ENCODE data around the gene PPP1CC. TPM values are rescaled to one million over a fixed set of nuclear protein-coding genes. Genes with fewer than 3 reads are reported as not detected.
A peak's percentile ranks its signal among the peaks of the same experiment; 100 is the strongest.
"Not testable (repeated sequence)": the region's sequence is repeated elsewhere in the genome, so short reads cannot be mapped to it uniquely, and the experiment has no call there.

PPP1CC gene
- total RNA-seq, 8 experiments from 2014 or later: 57.5 to 156 (median 102) TPM

- 0 to 100% (median 83%) methylated on average over 1 to 3 of the region's 3 CpGs for WGBS, 10 experiments
- Histone ChIP-seq H3K27ac (no peak overlapping the region), H3K4me1 (replicated peaks in 1 of 2) (peaks cover 0 to 2% of the 10 kb centered on the region in 2 donors), H3K4me3 (no peak overlapping the region)
- ATAC-seq (replicated peaks in 6 of 8): no peak
- in situ Hi-C loops (cut with MboI; ENCODE audit: low pct_unique_long_range_greater_than_20kb in 2 of 9, low sequenced_read_pairs in 9 of 9, unreplicated experiment in 9 of 9): no loop called here
These were observed 10.1 kb downstream of the PPP1CC start for GRCh38 chr12:110732572-110732971.

DNA sequence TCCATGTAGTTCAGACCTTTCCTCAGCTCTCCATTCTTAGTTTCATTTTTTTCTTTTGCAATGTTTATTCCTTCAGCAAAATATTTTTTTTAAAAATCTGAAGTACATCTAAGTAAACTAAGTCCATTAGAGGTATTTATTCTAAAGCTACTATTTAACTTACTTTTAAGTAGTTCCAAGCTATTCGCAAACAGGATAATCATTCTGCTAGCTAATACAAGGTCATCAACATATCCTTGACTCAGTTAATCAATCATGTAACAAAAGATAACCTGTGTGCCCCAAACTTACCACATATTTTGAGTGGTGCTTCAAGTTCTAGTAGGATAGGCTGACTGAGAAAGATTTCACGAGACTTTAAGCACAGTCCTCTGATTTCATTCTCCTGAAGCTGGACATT lies 11.2 kb downstream of the PPP1CC start:
- Histone ChIP-seq H3K4me1 (replicated peaks in 1 of 2) (peaks cover 0 to 2% of the 10 kb centered on the region in 2 donors), H3K4me3 (no peak overlapping the region), H3K27ac (no peak overlapping the region)
- WGBS, 10 experiments: 63 to 100% (median 97%) methylated on average over 1 to 2 of the region's 2 CpGs
- no peak for ATAC-seq (replicated peaks in 6 of 8)
- in situ Hi-C loops (cut with MboI; ENCODE audit: low pct_unique_long_range_greater_than_20kb in 2 of 9, low sequenced_read_pairs in 9 of 9, unreplicated experiment in 9 of 9): no loop called here

- in situ Hi-C loops (cut with MboI; ENCODE audit: low pct_unique_long_range_greater_than_20kb in 2 of 9, low sequenced_read_pairs in 9 of 9, unreplicated experiment in 9 of 9): no loop called here
- Histone ChIP-seq H3K4me3 (no peak overlapping the region), H3K27ac (no peak overlapping the region), H3K4me1 (replicated peaks in 1 of 2) (peaks cover 0 to 2% of the 10 kb centered on the region in 2 donors)
- WGBS, 10 experiments: 89 to 100% (median 100%) methylated on average over 1 of the region's 1 CpG; no CpG with 5 or more reads in 5 of the 10 experiments
- ATAC-seq (replicated peaks in 6 of 8): no peak
These were observed 14.1 kb downstream of the PPP1CC start for GRCh38 chr12:110728628-110729027.

- no peak overlapping the region for H3K27ac ChIP-seq
- ATAC-seq (replicated peaks in 6 of 8): no peak
- H3K4me1 ChIP-seq (replicated peaks in 1 of 2): no peaks in the 10 kb centered on the region
- H3K4me3 ChIP-seq: no peak overlapping the region
- in situ Hi-C loops (cut with MboI; ENCODE audit: low pct_unique_long_range_greater_than_20kb in 2 of 9, low sequenced_read_pairs in 9 of 9, unreplicated experiment in 9 of 9): no loop called here
- WGBS, 10 experiments: 88 to 100% (median 97%) methylated on average over 1 to 5 of the region's 9 CpGs; no CpG with 5 or more reads in 3 of the 10 experiments
These were observed 15.9 kb downstream of the PPP1CC start for GRCh38 chr12:110726708-110727369.

DNA sequence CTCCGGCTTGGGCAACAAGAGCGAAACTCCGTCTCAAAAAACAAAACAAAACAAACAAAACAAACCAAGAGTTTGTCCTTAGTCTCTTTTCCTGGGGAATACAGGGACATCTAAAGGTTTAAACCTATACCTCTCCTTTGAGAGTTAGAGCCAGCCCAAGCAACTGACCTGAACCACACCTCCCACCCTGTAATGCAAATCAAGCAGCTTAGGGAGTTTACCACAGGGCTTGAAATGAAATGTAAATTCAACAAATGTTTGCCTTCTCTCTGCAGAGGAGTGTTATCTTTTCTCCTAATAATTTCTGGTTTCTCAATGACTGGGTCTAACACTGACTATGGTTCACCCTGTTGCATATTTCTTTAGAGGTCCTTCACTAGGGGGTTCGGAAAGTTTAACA lies 16.7 kb downstream of the PPP1CC start:
- Histone ChIP-seq H3K4me1 (replicated peaks in 1 of 2) (no peaks in the 10 kb centered on the region), H3K4me3 (no peak overlapping the region), H3K27ac (no peak overlapping the region)
- in situ Hi-C loops (cut with MboI; ENCODE audit: low pct_unique_long_range_greater_than_20kb in 2 of 9, low sequenced_read_pairs in 9 of 9, unreplicated experiment in 9 of 9): no loop called here
- ATAC-seq (replicated peaks in 6 of 8): peak in 3 of 8 experiments; percentile 59 to 90 (median 67)
- 93 to 100% (median 100%) methylated on average over 1 to 4 of the region's 4 CpGs; no CpG with 5 or more reads in 2 of the 10 experiments for WGBS, 10 experiments

DNA sequence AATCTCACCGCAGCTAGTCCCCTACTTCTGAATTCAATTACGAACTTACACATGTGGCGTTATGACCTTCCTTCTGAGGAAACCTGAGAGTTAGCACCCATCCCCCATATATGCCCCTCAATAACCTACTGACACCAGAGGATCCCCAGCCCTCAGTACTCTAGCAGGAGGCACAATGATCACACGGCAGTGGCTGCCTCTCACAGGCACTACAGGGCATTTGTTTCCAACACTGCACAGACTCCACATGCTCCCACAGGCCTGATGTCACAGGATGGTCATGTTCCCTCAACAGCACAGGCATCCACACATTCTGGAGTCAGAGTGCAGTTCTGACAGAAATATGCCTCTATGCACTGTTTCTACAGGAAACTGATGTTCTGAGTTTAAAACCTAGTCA lies 17.4 kb downstream of the PPP1CC start:
- WGBS, 10 experiments: 60 to 97% (median 93%) methylated on average over 2 to 4 of the region's 4 CpGs; no CpG with 5 or more reads in 2 of the 10 experiments
- H3K4me3 ChIP-seq: no peak overlapping the region
- no peaks in the 10 kb centered on the region for H3K4me1 ChIP-seq (replicated peaks in 1 of 2)
- ATAC-seq (replicated peaks in 6 of 8): no peak
- in situ Hi-C loops (cut with MboI; ENCODE audit: low pct_unique_long_range_greater_than_20kb in 2 of 9, low sequenced_read_pairs in 9 of 9, unreplicated experiment in 9 of 9): no loop called here
- no peak overlapping the region for H3K27ac ChIP-seq

DNA sequence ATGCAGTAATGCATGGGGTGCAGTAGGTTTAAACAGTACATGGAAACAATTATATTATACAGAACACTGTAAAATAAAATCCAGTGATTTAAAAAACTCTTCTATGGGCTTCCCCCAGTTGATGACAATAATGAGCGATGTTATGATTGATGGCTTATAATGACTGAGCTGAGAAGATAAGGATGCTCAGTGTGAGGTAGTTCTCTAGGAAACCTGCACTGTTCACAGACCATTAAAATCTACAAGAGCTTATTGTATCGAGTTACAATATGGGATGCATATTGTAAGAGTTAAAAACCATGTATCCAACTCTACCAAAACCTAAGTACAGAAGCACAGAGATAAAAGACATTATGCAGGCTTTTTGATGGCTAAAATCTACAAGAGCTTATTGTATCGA lies 19.8 kb downstream of the PPP1CC start:
- WGBS, 10 experiments: 40 to 100% (median 90%) methylated on average over 1 to 3 of the region's 3 CpGs; no CpG with 5 or more reads in 1 of the 10 experiments
- H3K27ac ChIP-seq; H3K4me3 ChIP-seq; H3K4me1 ChIP-seq (replicated peaks in 1 of 2); in situ Hi-C loops (cut with MboI; ENCODE audit: low pct_unique_long_range_greater_than_20kb in 2 of 9, low sequenced_read_pairs in 9 of 9, unreplicated experiment in 9 of 9): not testable (repeated sequence)
- peak in 1 of 8 experiments; percentile 53 for ATAC-seq (replicated peaks in 6 of 8)

DNA sequence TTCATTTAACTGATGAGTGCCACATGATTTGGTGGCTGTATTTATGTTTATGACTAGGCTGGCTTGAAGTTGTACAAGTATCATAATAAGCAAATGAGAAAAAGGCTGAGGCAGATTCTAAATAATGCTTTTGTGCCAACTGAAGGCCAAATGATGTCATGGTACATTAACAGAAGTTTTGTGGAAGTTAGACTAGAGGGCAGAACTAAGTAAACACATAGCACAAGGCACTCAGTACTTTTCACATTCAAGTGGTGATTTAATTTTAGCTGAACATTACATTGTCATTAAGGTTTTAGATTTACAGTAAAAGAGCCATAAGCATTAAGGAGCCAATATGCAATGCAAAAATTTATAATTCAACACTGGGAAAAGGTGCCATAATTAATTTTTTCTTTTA lies 21.1 kb downstream of the PPP1CC start:
- H3K4me3 ChIP-seq: no peak overlapping the region
- no peak overlapping the region for H3K27ac ChIP-seq
- in situ Hi-C loops (cut with MboI; ENCODE audit: low pct_unique_long_range_greater_than_20kb in 2 of 9, low sequenced_read_pairs in 9 of 9, unreplicated experiment in 9 of 9): no loop called here
- peak in 1 of 8 experiments; percentile 47 for ATAC-seq (replicated peaks in 6 of 8)
- H3K4me1 ChIP-seq (replicated peaks in 1 of 2): no peaks in the 10 kb centered on the region

DNA sequence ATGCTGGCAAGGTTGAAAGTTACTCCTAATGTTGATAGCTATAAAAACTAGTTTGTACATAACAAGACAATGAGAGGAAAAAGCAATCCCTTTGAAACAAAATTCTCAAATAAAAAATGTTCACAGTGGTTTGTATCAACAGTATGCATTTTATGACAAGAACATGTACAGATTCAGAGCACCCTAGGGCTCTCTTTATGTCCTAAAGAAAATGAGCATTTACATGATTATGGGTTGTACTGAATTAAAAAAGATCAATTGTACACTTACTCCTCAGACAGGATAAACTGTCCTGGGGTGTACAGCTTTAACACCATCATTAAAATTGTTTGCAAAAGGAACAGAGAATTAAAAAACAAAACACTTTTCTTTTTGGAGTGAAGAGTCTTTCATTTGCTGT lies 22.2 kb downstream of the PPP1CC start:
- ATAC-seq (replicated peaks in 6 of 8): no peak
- no peak overlapping the region for H3K4me3 ChIP-seq
- no peak overlapping the region for H3K27ac ChIP-seq
- in situ Hi-C loops (cut with MboI; ENCODE audit: low pct_unique_long_range_greater_than_20kb in 2 of 9, low sequenced_read_pairs in 9 of 9, unreplicated experiment in 9 of 9): no loop called here
- H3K4me1 ChIP-seq (replicated peaks in 1 of 2): no peaks in the 10 kb centered on the region

DNA sequence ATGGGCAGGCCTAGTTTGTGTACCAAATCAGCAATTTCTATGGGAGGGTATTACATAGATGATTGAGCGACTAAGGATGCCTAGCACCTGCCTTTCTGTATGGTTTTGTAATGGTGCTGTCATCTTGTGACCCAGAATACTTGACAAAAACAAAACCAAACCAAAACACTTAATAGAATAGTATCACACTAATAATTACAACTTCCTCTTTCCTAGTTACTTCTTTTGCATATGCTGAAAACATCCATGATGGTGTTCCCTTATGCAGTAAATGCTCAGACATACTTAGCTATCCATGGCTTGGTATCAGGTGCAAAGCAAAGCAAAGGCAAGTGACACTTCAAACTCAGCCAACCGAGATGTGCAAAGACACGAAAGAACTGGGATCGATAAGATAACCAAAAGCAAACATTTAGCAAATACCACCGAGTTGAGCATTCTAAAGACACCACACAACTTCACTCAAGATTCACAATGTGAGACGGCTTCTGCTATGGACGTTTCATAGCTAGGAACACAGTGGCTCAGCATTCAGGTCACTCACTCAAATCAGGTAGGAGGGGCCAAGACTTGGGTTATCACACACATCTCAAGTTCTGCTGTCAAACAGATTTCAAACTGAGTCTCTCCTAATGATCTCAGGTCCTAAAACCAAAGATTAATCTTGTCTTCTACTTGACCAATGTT lies 24.3 kb downstream of the PPP1CC start:
- no peak for ATAC-seq (replicated peaks in 6 of 8)
- 75 to 100% (median 92%) methylated on average over 1 to 5 of the region's 7 CpGs; no CpG with 5 or more reads in 2 of the 10 experiments for WGBS, 10 experiments
- no peak overlapping the region for H3K27ac ChIP-seq
- no peaks in the 10 kb centered on the region for H3K4me1 ChIP-seq (replicated peaks in 1 of 2)
- no peak overlapping the region for H3K4me3 ChIP-seq
- in situ Hi-C loops (cut with MboI; ENCODE audit: low pct_unique_long_range_greater_than_20kb in 2 of 9, low sequenced_read_pairs in 9 of 9, unreplicated experiment in 9 of 9): no loop called here

- Histone ChIP-seq H3K27ac (no peak overlapping the region), H3K4me3 (no peak overlapping the region), H3K4me1 (replicated peaks in 1 of 2) (no peaks in the 10 kb centered on the region)
- no peak for ATAC-seq (replicated peaks in 6 of 8)
- WGBS, 10 experiments: 93 to 100% (median 100%) methylated on average over 1 to 3 of the region's 3 CpGs; no CpG with 5 or more reads in 6 of the 10 experiments
- in situ Hi-C loops (cut with MboI; ENCODE audit: low pct_unique_long_range_greater_than_20kb in 2 of 9, low sequenced_read_pairs in 9 of 9, unreplicated experiment in 9 of 9): no loop called here
These were observed 25.7 kb downstream of the PPP1CC start for GRCh38 chr12:110717037-110717436.

GRCh38 chr12:110708917-110709316 lies 33.8 kb downstream of the PPP1CC start:
- ATAC-seq (replicated peaks in 6 of 8): no peak
- Histone ChIP-seq H3K4me3 (no peak overlapping the region), H3K27ac (no peak overlapping the region), H3K4me1 (replicated peaks in 1 of 2) (no peaks in the 10 kb centered on the region)
- WGBS, 10 experiments: 89 to 100% (median 99%) methylated on average over 1 to 4 of the region's 4 CpGs; no CpG with 5 or more reads in 2 of the 10 experiments
- in situ Hi-C loops (cut with MboI; ENCODE audit: low pct_unique_long_range_greater_than_20kb in 2 of 9, low sequenced_read_pairs in 9 of 9, unreplicated experiment in 9 of 9): no loop called here

DNA sequence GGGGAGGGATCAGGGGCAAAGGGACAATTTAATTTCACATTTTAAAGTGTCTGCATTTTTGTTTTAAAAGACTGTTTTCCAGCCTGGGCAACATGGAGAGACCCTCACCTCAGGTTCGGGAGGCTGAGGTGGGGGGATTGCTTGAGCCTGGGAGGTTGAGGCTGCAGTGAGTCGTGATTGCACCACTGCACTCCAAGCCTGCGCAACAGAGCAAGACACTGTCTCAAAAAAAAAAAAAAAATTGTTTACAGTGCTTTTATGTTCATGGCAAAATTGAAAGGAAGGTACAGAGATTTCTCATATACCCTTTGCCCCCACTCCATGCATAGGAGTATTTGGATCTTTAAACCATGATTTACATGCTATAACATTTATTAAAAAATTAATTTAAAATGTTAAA lies 37.4 kb downstream of the PPP1CC start:
- in situ Hi-C loops (cut with MboI; ENCODE audit: low pct_unique_long_range_greater_than_20kb in 2 of 9, low sequenced_read_pairs in 9 of 9, unreplicated experiment in 9 of 9): no loop called here
- H3K4me3 ChIP-seq: no peak overlapping the region
- ATAC-seq (replicated peaks in 6 of 8): no peak
- WGBS, 10 experiments: 0 to 100% (median 80%) methylated on average over 1 to 3 of the region's 3 CpGs; no CpG with 5 or more reads in 2 of the 10 experiments
- H3K4me1 ChIP-seq (replicated peaks in 1 of 2): no peaks in the 10 kb centered on the region
- H3K27ac ChIP-seq: no peak overlapping the region

DNA sequence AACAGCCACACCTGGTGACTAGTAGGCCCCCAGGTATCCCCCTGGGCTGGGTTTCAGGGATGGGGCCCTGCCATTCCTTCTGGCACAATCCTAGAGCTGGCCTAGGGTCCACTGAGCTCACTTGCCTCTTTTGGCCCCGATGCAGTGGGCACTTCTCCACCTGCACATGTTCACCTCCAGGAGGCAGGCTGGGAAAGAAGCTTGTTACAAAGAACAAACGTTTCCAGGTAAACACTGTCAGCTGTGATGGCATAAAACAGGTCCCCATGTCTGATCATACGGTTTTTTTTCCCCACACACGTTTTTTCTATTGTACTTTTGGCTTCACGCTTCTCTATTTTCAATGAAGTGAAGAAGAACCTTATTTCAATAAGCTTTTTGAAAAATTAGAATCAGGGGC lies 37.9 kb downstream of the PPP1CC start:
- Histone ChIP-seq H3K4me1 (replicated peaks in 1 of 2) (no peaks in the 10 kb centered on the region), H3K27ac (no peak overlapping the region), H3K4me3 (no peak overlapping the region)
- 7 to 70% (median 28%) methylated on average over 1 to 5 of the region's 5 CpGs; no CpG with 5 or more reads in 1 of the 10 experiments for whole genome bisulfite sequencing, 10 experiments
- in situ Hi-C loops (cut with MboI; ENCODE audit: low pct_unique_long_range_greater_than_20kb in 2 of 9, low sequenced_read_pairs in 9 of 9, unreplicated experiment in 9 of 9): no loop called here
- ATAC-seq (replicated peaks in 6 of 8): peak in 1 of 8 experiments; percentile 42
